Mucosa of descending colon (tissue), 3 donors: ENCODE results near the gene PLA2G6. TPM values are rescaled to one million over a fixed set of nuclear protein-coding genes. Genes with fewer than 3 reads are reported as not detected.
A peak's percentile ranks its signal among the peaks of the same experiment; 100 is the strongest.
"Not testable (repeated sequence)": the region's sequence is repeated elsewhere in the genome, so short reads cannot be mapped to it uniquely, and the experiment has no call there.

Source experiments
- ATAC-seq: fragments of 200-7000 bp; cut with Tn5 transposase; one replicate; pipeline ENCODE4 v1.9.1; 2020; ENCODE audit warnings: mild to moderate bottlenecking, moderate library complexity
- DNase-seq, 3 donors: peaks; one replicate each; pipeline ENCODE4 v3.0.0-alpha.2; 2020
- H3K36me3 ChIP-seq: fragments of 200-600 bp; one replicate; pipeline ENCODE4 v1.8.0; 2021; ENCODE audit warnings: low read depth, mild to moderate bottlenecking
- H3K4me1 ChIP-seq: fragments of 200-600 bp; one replicate; pipeline ENCODE4 v1.8.0; 2021; ENCODE audit warnings: low read depth, mild to moderate bottlenecking
- H3K4me3 ChIP-seq: fragments of 200-600 bp; one replicate; pipeline ENCODE4 v1.8.0; 2021; ENCODE audit warnings: mild to moderate bottlenecking
- H3K9me3 ChIP-seq: fragments of 200-600 bp; one replicate; pipeline ENCODE4 v1.8.0; 2021; ENCODE audit warnings: mild to moderate bottlenecking
- intact Hi-C, 2 donors: fragments of 100-400 bp; cut with DNase I in 1 of 2; cut with micrococcal nuclease in 1 of 2; formaldehyde crosslinking; loops; one replicate each; pipeline versions ENCODE4 v1.11.0 to v1.11.1; 2022; cut with DNase I, micrococcal nuclease
- total RNA-seq, 3 donors: library from RNA; stranded (reverse); fragmentation: NEBNext Ultra II Directional in 2 of 3; extraction: Animal tissue kit (Norgen Biotek cat#: 25700) in 2 of 3; gene quantifications; one replicate each; pipeline versions ENCODE4 v1.2.1 to v1.2.4, GENCODE V29; 2021 to 2023
- TF ChIP-seq, protein P1 (sequence below): fragments of 200-600 bp; IDR thresholded peaks from one replicate; pipeline ENCODE4 v1.8.0; 2022; ENCODE audit warnings: antibody characterized with exemption, mild to moderate bottlenecking
- donor health status: DM: no; HTN: no; CAD: no; lungs with moderate emphysema.
- donor health status: DM: no; HTN: no; CAD: no.
- donor health status: DM: no; HTN: yes; CAD: no.

The PLA2G6 gene
- total RNA-seq, 3 donors from 2014 or later = 28.5 to 38.7 (median 35.9) TPM

DNA sequence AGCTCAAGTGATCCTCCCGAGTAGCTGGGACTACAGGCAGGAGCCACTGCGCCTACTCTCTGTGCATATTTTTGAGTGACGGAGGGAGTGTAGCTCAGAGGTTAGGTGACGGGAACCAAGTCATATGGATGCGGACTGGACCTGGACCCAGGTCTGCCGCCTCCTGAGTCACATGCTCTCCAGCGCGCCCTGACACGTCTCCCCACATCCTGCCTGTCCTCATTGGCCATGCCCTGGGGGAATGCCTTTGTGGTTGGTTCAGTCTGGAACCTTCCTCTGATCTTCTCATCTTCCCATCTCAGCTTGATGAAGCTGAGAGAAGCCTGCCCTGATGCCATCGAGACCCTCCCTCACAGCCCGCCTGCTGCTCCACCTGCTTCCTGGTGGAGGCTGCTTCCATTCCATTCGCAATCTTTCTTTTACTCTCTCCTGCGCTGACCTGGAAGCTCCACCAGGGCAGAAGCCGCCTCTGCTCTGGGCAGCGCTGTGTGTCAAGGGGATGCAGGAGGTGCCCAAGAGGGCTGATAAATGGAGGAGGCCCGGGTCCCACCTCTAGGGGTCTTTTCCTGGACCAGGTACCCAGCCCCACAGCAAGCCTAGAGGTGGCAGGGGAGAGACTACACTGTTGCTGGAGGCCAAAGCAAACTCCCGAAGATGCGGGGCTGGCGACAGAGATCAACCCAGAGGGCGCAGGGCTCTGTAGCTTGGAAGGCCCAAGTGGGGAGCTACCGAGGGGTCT, 57.2 kb downstream of the PLA2G6 start:
- DNase-seq = no peak
- Histone ChIP-seq H3K36me3 (no peaks in the 10 kb centered on the region), H3K4me1 (no peaks in the 10 kb centered on the region), H3K4me3 (no peak overlapping the region), H3K9me3 (no peaks in the 10 kb centered on the region)
- intact Hi-C loops = no loop called here
- ATAC-seq = no peak
- TF ChIP-seq, protein P1, sequence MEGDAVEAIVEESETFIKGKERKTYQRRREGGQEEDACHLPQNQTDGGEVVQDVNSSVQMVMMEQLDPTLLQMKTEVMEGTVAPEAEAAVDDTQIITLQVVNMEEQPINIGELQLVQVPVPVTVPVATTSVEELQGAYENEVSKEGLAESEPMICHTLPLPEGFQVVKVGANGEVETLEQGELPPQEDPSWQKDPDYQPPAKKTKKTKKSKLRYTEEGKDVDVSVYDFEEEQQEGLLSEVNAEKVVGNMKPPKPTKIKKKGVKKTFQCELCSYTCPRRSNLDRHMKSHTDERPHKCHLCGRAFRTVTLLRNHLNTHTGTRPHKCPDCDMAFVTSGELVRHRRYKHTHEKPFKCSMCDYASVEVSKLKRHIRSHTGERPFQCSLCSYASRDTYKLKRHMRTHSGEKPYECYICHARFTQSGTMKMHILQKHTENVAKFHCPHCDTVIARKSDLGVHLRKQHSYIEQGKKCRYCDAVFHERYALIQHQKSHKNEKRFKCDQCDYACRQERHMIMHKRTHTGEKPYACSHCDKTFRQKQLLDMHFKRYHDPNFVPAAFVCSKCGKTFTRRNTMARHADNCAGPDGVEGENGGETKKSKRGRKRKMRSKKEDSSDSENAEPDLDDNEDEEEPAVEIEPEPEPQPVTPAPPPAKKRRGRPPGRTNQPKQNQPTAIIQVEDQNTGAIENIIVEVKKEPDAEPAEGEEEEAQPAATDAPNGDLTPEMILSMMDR = no peak

DNA sequence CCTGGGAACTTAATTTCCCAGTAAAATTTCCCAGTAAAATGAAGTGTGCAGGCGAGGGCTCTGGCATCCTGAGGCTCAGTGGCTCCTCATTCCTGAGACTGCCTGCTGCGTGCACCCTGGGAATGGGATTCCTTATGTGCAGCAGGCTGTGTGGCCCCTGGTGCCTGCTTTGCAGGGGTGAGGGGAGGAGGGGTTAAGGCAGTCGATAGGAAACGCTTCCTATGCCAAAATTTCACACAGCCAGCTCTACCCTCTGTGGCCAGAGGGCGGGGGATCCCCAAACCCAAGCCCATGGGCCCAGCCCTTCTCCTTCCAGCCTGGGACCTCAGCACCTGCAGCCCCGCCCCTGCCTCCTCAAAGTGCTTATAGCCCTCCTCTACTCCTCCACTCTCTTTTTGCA, 59.0 kb downstream of the PLA2G6 start:
- Histone ChIP-seq H3K36me3 (no peaks in the 10 kb centered on the region), H3K4me3 (no peak overlapping the region), H3K9me3 (no peaks in the 10 kb centered on the region), H3K4me1 (no peaks in the 10 kb centered on the region)
- TF ChIP-seq, protein P1 = no peak
- no peak for ATAC-seq
- no peak for DNase-seq
- intact Hi-C loops = no loop called here

DNA sequence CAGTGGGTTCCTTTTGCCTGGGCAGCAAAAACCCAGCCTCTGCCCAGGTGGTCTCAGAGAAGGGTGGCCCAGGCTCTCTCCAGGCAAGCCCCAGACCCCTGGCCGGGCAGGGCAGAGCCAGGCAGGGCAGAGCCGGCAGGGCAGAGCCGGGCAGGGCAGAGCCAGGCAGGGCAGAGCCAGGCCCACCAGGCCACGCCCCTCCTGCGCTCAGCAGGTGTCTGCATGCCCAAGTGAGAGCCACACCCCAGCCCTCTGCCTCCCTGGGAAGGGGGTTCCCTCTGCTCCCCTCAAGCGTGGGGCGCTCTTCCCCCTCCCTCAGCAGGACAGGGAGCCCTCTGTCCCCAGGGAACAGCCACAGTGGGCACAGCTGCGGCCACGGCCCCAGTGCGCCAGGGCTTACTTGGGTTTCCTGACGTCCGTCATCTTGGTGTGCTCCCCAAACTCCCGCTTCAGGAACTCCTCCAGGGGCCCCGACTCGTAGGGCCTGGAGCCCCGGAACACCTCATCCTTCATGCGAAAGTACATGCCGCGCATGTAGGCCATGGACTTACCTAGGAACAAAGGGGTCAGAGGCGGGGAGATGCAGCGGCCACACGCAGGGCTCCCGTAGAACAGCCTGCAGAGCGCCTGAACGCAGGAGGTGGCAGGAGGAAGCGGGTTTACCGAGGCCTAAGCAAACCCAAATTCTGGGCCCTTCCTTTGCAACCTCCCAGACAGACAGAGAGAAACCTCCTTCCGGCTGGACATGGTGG, 61.1 kb downstream of the PLA2G6 start:
- TF ChIP-seq, protein P1 = no peak
- intact Hi-C loops = no loop called here
- DNase-seq (peak; percentile 65 to 74 (median 72)), ATAC-seq (peak; percentile 88)
- no peaks in the 10 kb centered on the region for H3K4me1 ChIP-seq
- no peaks in the 10 kb centered on the region for H3K36me3 ChIP-seq
- no peak overlapping the region for H3K4me3 ChIP-seq
- no peaks in the 10 kb centered on the region for H3K9me3 ChIP-seq

DNA sequence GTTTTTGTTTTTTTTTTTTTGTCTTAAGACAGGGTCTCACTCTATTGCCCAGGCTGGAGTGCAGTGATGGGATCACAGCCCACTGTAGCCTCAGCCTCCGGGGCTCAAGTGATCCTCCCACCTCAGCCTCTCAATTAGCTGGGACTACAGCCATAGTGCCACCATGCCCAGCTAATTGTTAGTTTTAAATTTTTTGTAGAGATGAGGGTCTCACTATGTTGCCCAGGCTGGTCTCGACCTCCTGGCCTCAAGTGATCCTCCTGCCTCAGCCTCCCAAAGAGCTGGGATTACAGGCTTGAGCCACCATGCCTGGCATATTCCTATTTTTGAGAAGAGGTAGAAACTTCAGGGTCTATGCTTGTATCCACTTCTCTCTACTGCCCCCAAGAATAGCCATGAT, 62.9 kb downstream of the PLA2G6 start:
- not testable (repeated sequence) for H3K4me1 ChIP-seq, H3K36me3 ChIP-seq, H3K9me3 ChIP-seq, ATAC-seq, DNase-seq, H3K4me3 ChIP-seq
- intact Hi-C loops = loop anchor here in 1 of 2 donors (10.0 kb wide), 1 partner anchor 236 kb away; no protein-coding TSS in a partner anchor

DNA sequence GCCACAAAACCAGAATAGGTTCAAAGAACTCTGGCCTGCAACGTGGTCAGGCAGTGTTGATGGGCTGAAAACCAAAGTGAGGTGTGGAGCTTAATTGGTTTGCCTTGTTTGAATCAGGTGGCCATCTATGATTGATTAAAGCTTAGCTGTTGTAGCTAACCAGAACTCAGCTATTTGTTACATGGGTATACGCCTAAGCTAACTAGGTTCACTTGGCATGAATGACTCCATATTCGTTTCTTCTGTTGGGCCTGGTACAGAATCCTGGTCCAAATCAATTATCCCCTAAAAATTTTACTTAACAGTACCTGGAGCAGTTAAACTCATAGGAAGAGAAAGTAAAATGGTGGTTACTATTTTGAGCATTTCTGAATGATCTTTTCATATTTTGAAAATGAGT, 63.4 kb downstream of the PLA2G6 start:
- no peaks in the 10 kb centered on the region for H3K9me3 ChIP-seq
- intact Hi-C loops = loop anchor here in 1 of 2 donors (10.0 kb wide), 1 partner anchor 237 kb away; no protein-coding TSS in a partner anchor
- TF ChIP-seq, protein P1 = no peak
- ATAC-seq = no peak
- H3K36me3 ChIP-seq = no peaks in the 10 kb centered on the region
- no peak for DNase-seq
- no peak overlapping the region for H3K4me3 ChIP-seq
- no peaks in the 10 kb centered on the region for H3K4me1 ChIP-seq

DNA sequence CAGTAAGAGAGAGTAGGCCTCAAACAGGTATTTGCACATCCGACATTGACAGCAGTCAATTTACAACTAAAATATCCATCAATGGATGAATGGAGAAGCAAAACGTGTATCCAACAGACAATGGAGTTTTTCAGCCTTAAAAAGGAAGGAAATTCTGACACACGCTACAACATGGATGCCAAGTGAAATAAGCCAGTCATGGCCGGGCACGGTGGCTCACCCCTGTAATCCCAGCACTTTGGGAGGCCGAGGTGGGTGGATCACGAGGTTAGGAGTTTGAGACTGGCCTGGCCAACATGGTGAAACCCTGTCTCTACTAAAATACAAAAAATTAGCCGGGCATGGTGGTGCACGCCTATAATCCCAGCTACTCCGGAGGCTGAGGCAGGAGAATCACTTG, 64.1 kb downstream of the PLA2G6 start:
- H3K4me1 ChIP-seq, H3K4me3 ChIP-seq, H3K36me3 ChIP-seq, ATAC-seq, DNase-seq, H3K9me3 ChIP-seq: not testable (repeated sequence)
- intact Hi-C loops = loop anchor here in 1 of 2 donors (10.0 kb wide), 1 partner anchor 237 kb away; no protein-coding TSS in a partner anchor
